ENCODE results near the gene C1RL.

DNA sequence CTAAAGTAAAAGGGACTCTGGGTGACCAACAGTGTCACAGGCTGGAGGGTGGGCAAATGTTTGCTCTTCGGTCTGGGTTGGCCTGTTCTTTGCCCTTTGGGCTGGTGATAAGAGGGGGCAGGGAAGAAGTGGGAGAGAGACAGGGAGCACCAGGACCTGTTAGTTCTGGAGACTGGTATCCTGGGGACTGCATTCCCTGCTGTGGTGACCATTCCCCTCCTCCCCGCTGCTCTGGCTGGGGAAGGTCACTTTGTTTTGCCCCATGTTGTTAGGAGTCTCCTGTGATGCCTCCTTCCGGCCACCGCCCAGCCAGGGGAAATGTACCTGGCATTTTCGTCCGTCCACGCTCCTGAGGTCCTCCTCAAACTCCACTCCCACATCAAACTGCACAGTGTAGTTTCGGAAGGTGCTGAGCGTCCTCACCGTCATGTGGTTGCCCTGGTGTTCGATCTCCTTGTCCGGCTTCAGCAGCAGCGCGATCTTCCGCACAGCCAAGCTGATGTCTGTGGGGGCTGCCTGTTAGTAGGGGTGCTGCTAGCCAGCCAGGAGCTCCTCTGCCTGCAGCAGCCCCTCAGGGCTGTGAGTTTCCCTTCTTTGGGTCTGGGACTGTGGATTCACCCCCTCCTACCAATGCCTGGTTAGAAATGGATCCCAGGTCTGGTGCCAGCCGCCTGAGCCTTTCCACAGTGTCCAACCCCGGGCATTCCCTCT is 19.1 kb upstream of the C1RL start:
- TF ChIP-seq, protein P1, sequence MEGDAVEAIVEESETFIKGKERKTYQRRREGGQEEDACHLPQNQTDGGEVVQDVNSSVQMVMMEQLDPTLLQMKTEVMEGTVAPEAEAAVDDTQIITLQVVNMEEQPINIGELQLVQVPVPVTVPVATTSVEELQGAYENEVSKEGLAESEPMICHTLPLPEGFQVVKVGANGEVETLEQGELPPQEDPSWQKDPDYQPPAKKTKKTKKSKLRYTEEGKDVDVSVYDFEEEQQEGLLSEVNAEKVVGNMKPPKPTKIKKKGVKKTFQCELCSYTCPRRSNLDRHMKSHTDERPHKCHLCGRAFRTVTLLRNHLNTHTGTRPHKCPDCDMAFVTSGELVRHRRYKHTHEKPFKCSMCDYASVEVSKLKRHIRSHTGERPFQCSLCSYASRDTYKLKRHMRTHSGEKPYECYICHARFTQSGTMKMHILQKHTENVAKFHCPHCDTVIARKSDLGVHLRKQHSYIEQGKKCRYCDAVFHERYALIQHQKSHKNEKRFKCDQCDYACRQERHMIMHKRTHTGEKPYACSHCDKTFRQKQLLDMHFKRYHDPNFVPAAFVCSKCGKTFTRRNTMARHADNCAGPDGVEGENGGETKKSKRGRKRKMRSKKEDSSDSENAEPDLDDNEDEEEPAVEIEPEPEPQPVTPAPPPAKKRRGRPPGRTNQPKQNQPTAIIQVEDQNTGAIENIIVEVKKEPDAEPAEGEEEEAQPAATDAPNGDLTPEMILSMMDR (conservative IDR thresholded peaks at IDR 0.05 in 1 of 2, IDR thresholded peaks at IDR 0.05 in 1 of 2; ENCODE audit: extremely low read depth in 1 of 2, insufficient read depth in 1 of 2, low read depth in 1 of 2, low read length in 2 of 2), result no peak
- no peak for TF ChIP-seq EZH2 (IDR thresholded peaks at IDR 0.05; ENCODE audit: borderline replicate concordance, low read length)
